ENCODE data around the gene TTC33. TPM values are rescaled to one million over a fixed set of nuclear protein-coding genes. Genes with fewer than 3 reads are reported as not detected.

Gene TTC33
- total RNA-seq, 2 donors from 2014 or later, result 13.5 to 19.3 TPM

GRCh38 chr5:40776658-40776977, 20.9 kb upstream of the TTC33 start:
- Mint-ChIP-seq H3K9me3 (no peaks in the 10 kb centered on the region), H3K4me3 (no peak overlapping the region), H3K36me3 (ENCODE audit: low read depth) (peaks cover 30% of the 10 kb centered on the region), H3K27me3 (ENCODE audit: insufficient read depth) (no peaks in the 10 kb centered on the region), H3K27ac (no peak overlapping the region), H3K4me1 (peaks cover 9% of the 10 kb centered on the region)
- no peak overlapping the region for H3K9ac ChIP-seq (ENCODE audit: extremely low read depth, low read length, poor library complexity, severe bottlenecking)
- no peak for DNase-seq
- 96% methylated on average over 1 of the region's 1 CpG; no CpG with 5 or more reads in 1 of the 2 experiments for WGBS, 2 experiments (ENCODE audit: insufficient coverage in 1 of 2, insufficient read length in 1 of 2)
- no peaks in the 10 kb centered on the region for H3K27me3 ChIP-seq (ENCODE audit: control insufficient read depth, insufficient read depth, low read length, poor library complexity, severe bottlenecking)
- TF ChIP-seq, protein P1, sequence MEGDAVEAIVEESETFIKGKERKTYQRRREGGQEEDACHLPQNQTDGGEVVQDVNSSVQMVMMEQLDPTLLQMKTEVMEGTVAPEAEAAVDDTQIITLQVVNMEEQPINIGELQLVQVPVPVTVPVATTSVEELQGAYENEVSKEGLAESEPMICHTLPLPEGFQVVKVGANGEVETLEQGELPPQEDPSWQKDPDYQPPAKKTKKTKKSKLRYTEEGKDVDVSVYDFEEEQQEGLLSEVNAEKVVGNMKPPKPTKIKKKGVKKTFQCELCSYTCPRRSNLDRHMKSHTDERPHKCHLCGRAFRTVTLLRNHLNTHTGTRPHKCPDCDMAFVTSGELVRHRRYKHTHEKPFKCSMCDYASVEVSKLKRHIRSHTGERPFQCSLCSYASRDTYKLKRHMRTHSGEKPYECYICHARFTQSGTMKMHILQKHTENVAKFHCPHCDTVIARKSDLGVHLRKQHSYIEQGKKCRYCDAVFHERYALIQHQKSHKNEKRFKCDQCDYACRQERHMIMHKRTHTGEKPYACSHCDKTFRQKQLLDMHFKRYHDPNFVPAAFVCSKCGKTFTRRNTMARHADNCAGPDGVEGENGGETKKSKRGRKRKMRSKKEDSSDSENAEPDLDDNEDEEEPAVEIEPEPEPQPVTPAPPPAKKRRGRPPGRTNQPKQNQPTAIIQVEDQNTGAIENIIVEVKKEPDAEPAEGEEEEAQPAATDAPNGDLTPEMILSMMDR (conservative IDR thresholded peaks at IDR 0.05), result no peak
- peaks cover 52% of the 10 kb centered on the region for H3K36me3 ChIP-seq (ENCODE audit: control insufficient read depth, insufficient read depth, low read length)
- H3K9me3 ChIP-seq (ENCODE audit: control insufficient read depth, low read length), result no peaks in the 10 kb centered on the region
- H3K27ac ChIP-seq (ENCODE audit: low read depth, low read length), result no peak overlapping the region
- H3K4me3 ChIP-seq (ENCODE audit: low read length), result no peak overlapping the region
- no peaks in the 10 kb centered on the region for H3K4me1 ChIP-seq (ENCODE audit: control insufficient read depth, insufficient read depth, low read length)

- H3K4me1 ChIP-seq (ENCODE audit: control insufficient read depth, insufficient read depth, low read length), result no peaks in the 10 kb centered on the region
- no peak for DNase-seq
- H3K27me3 Mint-ChIP-seq (ENCODE audit: insufficient read depth), result no peaks in the 10 kb centered on the region
- H3K9me3 ChIP-seq (ENCODE audit: control insufficient read depth, low read length), result no peaks in the 10 kb centered on the region
- H3K4me3 Mint-ChIP-seq, result no peak overlapping the region
- H3K9me3 Mint-ChIP-seq, result no peaks in the 10 kb centered on the region
- WGBS, 2 experiments (ENCODE audit: insufficient coverage in 1 of 2, insufficient read length in 1 of 2), result 93 to 100% methylated on average over 6 of the region's 6 CpGs
- peaks cover 30% of the 10 kb centered on the region for H3K36me3 Mint-ChIP-seq (ENCODE audit: low read depth)
- peaks cover 58% of the 10 kb centered on the region for H3K36me3 ChIP-seq (ENCODE audit: control insufficient read depth, insufficient read depth, low read length)
- no peaks in the 10 kb centered on the region for H3K27me3 ChIP-seq (ENCODE audit: control insufficient read depth, insufficient read depth, low read length, poor library complexity, severe bottlenecking)
- no peak overlapping the region for H3K27ac Mint-ChIP-seq
- TF ChIP-seq, protein P1 (conservative IDR thresholded peaks at IDR 0.05), result no peak
- no peak overlapping the region for H3K4me3 ChIP-seq (ENCODE audit: low read length)
- H3K4me1 Mint-ChIP-seq, result peaks cover 9% of the 10 kb centered on the region
- no peak overlapping the region for H3K9ac ChIP-seq (ENCODE audit: extremely low read depth, low read length, poor library complexity, severe bottlenecking)
- H3K27ac ChIP-seq (ENCODE audit: low read depth, low read length), result no peak overlapping the region
These were observed 20.3 kb upstream of the TTC33 start for GRCh38 chr5:40775846-40776657.

DNA sequence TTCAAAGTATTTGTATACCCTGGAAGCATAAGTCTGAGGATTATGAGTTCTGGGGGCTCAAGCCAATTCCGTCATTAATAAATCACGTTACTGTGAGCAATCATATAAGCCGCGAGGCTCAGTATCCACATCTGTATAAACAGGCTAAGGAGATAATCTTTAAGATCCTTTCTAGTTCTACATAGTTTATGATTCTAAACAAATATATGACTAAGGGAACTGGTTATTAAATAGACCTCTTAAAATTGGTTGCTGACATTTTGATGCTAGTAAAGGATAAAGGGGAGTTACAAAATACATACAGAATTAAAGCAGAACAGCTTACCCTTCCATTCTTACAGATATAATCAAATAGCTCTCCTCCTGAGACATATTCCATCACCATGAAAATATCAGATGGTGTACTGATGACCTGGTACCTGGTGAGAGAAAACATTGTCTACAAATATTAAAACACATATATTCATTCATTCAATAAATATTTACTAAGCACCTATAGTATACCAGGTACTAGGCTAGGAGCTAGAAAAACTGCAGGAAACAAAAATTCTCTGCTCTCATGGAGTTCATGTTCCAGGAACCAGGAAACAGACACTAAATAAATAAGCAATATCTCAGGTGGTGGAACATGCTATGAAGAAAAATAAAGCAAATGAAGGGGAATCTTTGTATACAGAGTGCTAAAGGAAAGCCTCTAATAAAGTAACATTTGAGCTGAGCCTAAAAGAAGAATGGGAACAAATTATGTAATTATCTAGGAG, 19.5 kb upstream of the TTC33 start:
- Histone ChIP-seq H3K36me3 (ENCODE audit: control insufficient read depth, insufficient read depth, low read length) (peaks cover 59% of the 10 kb centered on the region), H3K9me3 (ENCODE audit: control insufficient read depth, low read length) (no peaks in the 10 kb centered on the region), H3K4me1 (ENCODE audit: control insufficient read depth, insufficient read depth, low read length) (no peaks in the 10 kb centered on the region), H3K9ac (ENCODE audit: extremely low read depth, low read length, poor library complexity, severe bottlenecking) (no peak overlapping the region), H3K27me3 (ENCODE audit: control insufficient read depth, insufficient read depth, low read length, poor library complexity, severe bottlenecking) (no peaks in the 10 kb centered on the region), H3K27ac (ENCODE audit: low read depth, low read length) (no peak overlapping the region), H3K4me3 (ENCODE audit: low read length) (no peak overlapping the region)
- H3K27ac Mint-ChIP-seq, result no peak overlapping the region
- H3K27me3 Mint-ChIP-seq (ENCODE audit: insufficient read depth), result no peaks in the 10 kb centered on the region
- H3K4me3 Mint-ChIP-seq, result no peak overlapping the region
- TF ChIP-seq, protein P1 (conservative IDR thresholded peaks at IDR 0.05), result no peak
- DNase-seq, result no peak
- H3K4me1 Mint-ChIP-seq, result peaks cover 9% of the 10 kb centered on the region
- no peaks in the 10 kb centered on the region for H3K9me3 Mint-ChIP-seq
- WGBS, 2 experiments (ENCODE audit: insufficient coverage in 1 of 2, insufficient read length in 1 of 2), result 88 to 97% methylated on average over 4 of the region's 4 CpGs
- H3K36me3 Mint-ChIP-seq (ENCODE audit: low read depth), result peaks cover 32% of the 10 kb centered on the region

Data from endodermal cell (in vitro differentiated cells).